ENCODE results near the gene FEZ2.

The FEZ2 gene

DNA sequence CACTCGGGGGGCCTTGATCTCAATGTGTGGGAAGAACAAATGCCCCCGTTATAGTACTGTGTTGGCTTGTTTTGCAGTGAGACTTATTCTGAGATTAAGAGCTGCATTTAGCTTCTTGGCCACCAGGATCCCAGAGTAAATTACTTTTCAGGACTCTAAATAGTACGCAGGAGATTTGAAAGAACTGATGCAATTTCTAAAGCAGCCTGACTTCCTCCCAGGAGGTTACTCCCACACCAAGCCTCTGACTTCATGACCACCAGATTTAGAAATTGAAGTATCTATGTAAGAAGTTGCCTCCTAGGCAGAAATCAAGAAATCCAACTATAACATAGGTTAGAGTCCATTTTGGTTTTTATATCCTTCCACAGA lies 67.0 kb downstream of the FEZ2 start:
- no peak for DNase-seq (ENCODE audit: low read depth in 2 of 2, low spot score in 1 of 2)

DNA sequence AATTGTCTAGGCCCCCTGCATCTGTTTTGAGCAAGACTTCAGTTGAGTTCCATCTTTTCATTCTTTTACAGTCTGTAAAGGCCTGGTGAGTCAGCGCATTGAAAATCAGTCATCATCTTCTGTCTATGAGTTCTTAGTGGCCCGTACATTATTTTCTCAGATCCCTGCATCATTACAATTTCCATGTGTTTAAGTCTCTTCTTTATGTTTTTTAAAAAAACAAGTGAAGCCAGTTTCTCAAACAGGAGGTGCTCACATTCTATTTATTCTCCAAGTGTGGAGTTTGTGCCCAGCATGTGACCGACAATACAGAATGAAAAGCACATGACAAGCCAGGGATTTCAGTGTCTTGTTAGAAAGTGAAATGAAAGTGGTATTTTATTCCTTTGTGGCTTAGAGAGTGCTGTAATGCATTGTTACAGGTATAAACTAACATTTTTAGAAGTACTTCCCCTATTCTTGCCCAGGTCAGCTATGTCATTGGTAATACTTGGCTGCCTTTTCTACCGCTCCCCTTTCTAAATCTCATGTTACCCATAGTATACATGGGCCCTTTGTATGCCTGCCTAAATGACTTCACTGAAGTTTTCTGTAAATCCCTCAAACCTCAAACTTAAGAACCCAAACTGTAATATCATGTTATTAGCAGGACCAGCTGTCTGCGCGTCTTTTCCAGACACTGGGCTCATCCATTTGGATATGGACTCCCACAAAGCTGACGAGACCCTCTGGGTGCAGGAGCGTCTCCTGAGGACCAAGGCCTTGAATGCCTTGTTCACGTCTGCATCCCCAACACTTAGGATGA lies 67.6 kb downstream of the FEZ2 start:
- no peak for DNase-seq (ENCODE audit: low read depth in 2 of 2, low spot score in 1 of 2)

DNA sequence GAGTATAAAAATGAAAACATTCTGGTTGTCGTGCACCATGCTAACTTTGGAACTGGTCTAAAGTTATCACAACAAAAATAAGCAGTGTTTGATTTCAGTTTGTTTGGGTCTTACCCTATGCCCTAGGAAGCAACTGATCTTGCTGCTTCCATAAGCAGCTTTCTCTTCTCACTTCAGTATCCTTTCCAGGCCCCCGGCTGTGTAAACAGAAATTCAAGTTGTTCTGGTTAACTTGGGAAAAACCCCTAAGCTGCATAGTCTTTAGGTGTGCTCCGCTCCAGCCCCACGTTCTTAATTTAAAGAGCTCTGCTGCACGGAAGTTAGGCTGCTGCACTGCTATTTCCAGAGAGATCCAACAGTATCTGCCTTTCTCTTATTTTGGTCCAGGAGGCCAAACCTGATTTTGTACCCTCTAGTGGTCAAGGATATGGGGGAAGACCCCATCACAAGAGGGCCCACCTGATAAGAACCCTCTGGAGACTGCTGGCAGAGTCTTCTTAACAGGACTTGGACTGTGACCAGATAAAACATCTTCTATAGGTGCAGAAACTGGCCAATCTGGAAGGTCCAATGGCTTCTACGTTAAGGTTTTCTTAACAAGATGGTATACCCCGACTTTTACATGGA lies 69.1 kb downstream of the FEZ2 start:
- no peak for DNase-seq (ENCODE audit: low read depth in 2 of 2, low spot score in 1 of 2)

DNA sequence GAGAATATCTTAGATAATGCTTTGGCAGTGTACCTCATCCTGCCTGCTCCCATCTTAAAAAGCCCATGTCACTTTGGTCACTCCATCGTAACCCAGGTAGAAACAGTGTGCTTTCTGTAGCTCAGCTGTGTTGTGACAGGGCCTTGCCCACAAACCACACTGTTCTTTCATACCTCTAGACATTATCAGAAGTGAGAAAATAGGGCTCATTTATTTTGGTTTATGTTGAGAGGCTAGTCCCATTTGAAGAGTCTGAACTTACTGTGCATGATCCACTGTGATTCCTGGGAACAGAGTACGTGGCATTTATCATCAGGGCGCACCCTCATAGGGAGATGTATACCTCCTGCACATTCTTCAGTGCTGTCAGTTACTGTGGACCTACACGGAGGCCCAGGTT lies 69.7 kb downstream of the FEZ2 start:
- no peak for DNase-seq (ENCODE audit: low read depth in 2 of 2, low spot score in 1 of 2)

DNA sequence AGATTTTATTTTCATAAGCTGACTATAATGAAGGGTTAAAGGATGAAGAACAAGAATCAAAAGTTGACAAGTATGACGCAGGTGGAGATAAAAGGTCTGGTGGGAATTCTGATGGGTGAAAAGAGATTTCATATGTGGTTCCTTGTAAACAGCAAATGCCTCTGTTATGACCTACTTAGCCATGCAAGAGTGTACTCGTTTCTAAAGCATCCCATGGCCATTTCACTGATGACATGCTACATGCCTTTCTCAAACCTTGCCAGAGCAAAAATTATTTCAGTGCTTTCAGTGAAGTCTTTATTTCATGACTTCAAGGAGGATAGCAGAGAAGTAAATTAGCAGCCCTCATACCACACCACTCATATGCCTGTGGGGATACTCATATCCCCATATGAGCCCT lies 71.7 kb downstream of the FEZ2 start:
- DNase-seq (ENCODE audit: low read depth in 2 of 2, low spot score in 1 of 2) = no peak

DNA sequence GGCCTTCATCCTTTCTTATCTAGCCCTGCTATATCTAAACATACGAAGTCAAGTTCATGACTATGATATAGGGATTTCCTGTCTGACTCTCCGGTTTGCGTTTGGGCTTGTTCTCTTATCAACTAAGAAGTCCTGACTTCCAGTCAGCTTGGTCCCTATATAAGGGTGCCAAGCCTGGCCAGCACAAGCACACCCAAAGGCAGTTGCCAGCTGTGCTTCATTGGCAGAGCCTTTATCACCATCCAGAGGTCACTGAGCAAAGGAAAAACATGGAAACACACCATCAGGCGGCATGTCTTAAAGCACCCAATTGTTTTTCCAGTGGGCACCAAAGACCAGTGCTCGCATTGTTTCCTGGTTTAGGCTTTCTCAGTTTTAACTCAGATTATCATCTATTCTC lies 72.7 kb downstream of the FEZ2 start:
- no peak for DNase-seq (ENCODE audit: low read depth in 2 of 2, low spot score in 1 of 2)

DNA sequence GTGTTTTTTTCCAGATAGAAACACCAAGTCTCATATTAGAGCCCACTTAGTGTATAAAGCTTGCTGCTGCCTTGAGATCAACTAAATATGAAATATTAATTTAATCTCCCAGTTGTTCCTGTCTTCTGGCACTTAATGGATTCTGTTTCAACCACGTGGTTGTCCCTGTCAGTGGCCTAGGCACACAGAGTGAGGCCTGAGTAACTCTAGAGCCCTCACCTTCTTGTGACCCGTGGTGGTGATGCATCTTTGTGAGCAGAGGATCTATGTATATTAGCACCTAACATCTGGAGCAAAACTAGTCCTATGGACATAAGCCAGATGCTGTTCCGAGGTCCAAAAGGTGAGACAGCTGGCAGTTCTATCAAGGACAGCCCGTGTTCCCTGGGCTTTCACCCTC lies 74.8 kb downstream of the FEZ2 start:
- no peak for DNase-seq (ENCODE audit: low read depth in 2 of 2, low spot score in 1 of 2)

DNA sequence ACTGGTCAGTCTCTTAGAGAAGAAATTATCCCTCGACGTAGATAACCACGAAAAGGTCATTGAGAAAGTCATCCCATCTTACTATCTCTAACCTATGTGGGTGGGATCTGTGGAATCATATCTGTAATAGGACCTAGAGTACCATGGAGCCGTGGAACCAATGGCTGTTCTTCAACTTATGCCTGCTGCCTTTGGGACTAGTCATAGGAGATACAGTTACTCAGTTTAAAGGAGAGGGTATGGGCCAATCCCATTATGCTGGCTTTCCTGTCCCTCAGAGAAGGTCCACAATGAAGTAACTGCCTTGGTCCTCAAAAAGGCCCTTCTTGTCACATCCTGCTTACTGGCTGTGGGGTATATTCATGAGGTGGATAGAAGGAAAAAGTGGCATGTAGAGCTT lies 77.5 kb downstream of the FEZ2 start:
- no peak for DNase-seq (ENCODE audit: low read depth in 2 of 2, low spot score in 1 of 2)

DNA sequence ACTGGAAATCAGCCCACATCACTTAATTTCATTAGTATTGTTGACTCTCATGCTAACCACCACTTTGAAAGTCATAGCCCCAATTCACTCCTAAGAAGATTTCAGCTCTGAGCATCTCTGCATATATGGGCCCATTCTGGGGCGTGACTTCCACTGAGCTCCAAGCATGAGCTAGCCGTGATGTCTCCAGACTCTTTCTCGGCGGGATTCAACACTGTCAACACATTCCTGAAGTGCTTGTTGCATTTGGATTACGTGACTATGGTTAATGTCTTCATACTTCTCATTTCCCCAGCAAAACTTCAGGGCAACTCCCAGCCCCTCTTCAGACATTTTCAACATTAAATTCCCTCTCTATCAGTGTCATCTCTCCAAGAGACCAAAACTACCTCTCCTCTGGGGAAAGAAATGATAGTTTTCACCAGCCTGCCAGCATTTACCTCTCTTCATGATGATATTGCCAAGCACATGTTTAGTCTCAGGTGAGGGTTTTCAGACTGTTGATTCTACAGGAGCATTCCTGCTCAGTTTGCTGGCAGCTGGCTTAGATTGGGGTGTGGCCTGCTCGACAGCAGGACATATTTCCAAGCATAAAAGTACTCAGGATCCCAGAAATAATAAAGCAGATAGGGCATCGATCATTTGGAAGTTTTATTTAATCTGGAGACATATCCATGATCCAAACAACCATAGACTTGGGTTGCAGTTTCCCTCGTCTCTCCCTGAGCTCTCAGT lies 81.7 kb downstream of the FEZ2 start:
- DNase-seq (ENCODE audit: low read depth in 2 of 2, low spot score in 1 of 2) = no peak

DNA sequence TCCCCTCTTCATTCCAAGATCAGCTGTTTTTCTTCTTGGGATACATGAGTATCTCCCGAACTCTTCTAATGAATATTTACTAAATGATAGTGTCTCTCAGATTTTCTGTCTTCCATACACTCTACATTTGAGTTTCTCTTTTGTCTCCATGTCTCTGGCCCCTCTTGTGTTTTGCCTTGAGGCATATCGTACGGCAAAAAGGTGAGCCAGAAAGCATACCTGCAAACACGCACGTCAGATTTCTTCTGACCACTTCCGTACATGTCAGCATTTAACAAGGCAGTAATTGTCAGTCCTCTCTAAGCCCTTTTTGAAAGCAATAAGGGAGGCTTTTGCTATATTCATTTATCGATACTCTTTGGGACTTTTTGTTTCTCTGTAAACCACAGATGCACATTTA lies 82.4 kb downstream of the FEZ2 start:
- no peak for DNase-seq (ENCODE audit: low read depth in 2 of 2, low spot score in 1 of 2)

DNA sequence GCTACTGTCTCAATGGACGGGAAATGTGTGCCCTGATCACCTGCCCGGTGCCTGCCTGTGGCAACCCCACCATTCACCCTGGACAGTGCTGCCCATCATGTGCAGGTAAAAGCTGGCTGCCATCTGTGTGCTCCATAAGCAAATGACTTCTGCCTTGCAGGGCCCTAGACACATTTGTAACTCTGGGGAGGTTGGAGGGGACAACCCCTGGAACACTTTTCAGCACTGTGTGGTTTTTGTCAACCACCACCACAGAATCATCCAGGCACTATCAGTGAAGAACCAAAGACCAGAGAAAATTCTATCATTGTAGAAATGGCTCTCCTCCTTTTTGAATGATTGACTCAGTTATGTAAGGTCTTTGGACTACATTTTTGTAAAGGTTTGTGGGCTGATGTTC lies 84.3 kb downstream of the FEZ2 start:
- DNase-seq (ENCODE audit: low read depth in 2 of 2, low spot score in 1 of 2) = no peak

DNA sequence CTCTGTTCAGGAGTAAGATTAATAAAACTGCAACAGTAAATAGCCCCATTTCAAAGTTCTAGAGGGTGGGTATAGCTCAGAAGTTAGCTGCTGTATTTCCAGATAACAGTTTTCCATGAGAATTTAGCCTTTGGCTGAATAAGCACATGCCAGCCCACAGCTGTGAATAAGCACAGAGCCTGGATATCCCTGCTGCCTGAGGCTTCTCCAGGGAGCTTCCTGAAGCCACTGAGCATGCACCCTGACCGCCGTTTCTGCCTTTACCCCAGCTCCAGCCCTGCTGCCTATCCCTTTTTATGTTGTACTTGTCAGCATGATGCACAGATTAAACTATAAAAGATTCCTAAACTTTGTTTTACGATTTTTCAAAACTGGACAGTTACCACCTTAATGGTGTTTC lies 85.3 kb downstream of the FEZ2 start:
- no peak for DNase-seq (ENCODE audit: low read depth in 2 of 2, low spot score in 1 of 2)

DNA sequence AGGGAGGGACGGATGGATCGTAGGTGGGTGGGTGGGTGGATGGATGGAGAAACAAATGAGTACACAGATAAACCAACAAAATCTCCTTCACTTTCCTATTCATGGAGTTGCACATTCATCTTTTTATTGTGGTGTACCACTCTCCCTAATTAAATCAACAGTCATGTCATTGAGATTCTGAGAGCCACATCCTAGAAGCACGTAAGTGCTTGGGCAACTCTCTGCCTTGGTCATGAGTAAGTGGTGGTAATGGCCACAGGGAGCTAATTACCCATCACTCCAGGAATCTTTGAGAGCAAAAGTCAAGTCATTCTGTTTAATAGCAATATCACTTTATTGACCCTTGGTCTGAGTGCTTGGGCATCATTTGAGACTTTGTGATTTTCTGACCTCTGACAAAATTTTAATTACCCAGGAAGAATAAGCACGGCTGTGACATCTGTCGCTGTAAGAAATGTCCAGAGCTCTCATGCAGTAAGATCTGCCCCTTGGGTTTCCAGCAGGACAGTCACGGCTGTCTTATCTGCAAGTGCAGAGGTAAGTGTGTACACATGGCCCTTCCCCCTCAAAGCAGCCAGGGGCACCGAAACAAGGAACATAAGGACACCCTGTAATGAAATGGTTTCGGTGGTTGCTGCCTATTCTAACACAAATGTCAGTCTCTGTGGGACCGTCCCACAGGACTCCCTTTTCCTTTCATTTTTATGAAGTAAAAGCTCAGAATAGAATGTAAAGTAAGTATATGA lies 85.9 kb downstream of the FEZ2 start:
- DNase-seq (ENCODE audit: low read depth in 2 of 2, low spot score in 1 of 2) = no peak

DNA sequence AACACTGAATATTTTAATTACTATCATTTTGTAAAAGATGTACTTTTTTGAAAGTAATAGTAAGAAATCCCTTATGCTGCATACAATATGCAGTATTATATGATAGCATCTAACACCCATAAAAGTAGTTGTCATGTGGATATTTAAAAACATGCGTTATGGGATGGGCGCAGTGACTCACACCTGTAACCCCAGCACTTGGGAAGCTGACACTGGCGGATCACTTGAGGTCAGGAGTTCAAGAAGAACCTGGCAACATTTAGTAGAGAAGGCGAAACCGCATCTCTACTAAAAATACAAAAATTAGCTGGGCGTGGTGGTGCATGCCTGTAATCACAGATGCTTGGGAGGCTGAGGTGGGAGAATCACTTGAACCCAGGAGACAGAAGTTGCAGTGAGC lies 88.9 kb downstream of the FEZ2 start:
- DNase-seq (ENCODE audit: low read depth in 2 of 2, low spot score in 1 of 2) = no peak

DNA sequence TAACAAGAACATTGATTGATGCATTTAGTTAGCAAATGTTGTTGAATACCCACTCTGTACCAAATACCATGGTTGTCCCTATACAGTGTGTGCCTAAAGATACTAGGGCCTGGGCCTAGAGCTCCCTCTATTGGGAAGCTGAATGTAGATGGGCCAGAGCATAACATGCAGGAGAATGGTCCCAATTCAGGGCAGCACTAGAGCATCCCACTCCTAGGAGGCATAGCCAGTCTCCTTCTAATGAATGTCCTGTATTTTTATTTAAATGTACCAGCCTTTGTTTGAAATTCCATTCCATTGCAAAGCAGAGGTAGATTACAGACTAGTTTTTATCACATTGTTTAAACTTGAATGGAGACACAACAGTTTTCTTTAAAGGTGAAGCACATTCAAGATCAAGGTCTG lies 90.6 kb downstream of the FEZ2 start:
- no peak for DNase-seq (ENCODE audit: low read depth in 2 of 2, low spot score in 1 of 2)

All from stimulated activated CD8-positive, alpha-beta memory T cell treated with anti-CD3 and anti-CD28 coated beads, Interleukin-4, amount 100 ng/mL, for 1 hour (primary cell).